Neuronal stem cell (in vitro differentiated cells): ENCODE results near the gene NXPH4.

Source experiments
- DNase-seq: peaks from one replicate; pipeline ENCODE4 v3.0.0-alpha.2; 2013; ENCODE audit warnings: low spot score
- H2AFZ ChIP-seq: one replicate; pipeline ENCODE4 v1.6.1; 2013; ENCODE audit warnings: mild to moderate bottlenecking, low read length, inconsistent platforms
- H2AK5ac ChIP-seq: 2 replicates; pipeline ENCODE4 v1.6.1; 2013; ENCODE audit warnings: low read depth, mild to moderate bottlenecking, inconsistent platforms, low read length, moderate library complexity, mixed read lengths
- H2BK120ac ChIP-seq: 2 replicates; pipeline ENCODE4 v1.6.1; 2013; ENCODE audit warnings: low read depth, mild to moderate bottlenecking, inconsistent platforms, low read length, moderate library complexity, mixed read lengths
- H2BK12ac ChIP-seq: one replicate; pipeline ENCODE4 v1.6.1; 2013; ENCODE audit warnings: low read length, inconsistent platforms
- H2BK15ac ChIP-seq: 2 replicates; pipeline ENCODE4 v1.6.1; 2013; ENCODE audit warnings: mild to moderate bottlenecking, low read length, inconsistent platforms, mixed read lengths
- H2BK5ac ChIP-seq: one replicate; pipeline ENCODE4 v1.6.1; 2013; ENCODE audit warnings: inconsistent platforms, mild to moderate bottlenecking, low read length, moderate library complexity
- H3K14ac ChIP-seq: one replicate; pipeline ENCODE4 v1.6.1; 2013; ENCODE audit warnings: low read length, inconsistent platforms
- H3K18ac ChIP-seq: 2 replicates; pipeline ENCODE4 v1.6.1; 2013; ENCODE audit warnings: low read length, inconsistent platforms
- H3K23ac ChIP-seq: 2 replicates; pipeline ENCODE4 v1.6.1; 2013; ENCODE audit warnings: low read depth, mild to moderate bottlenecking, mixed read lengths, low read length, inconsistent platforms; ENCODE audit not compliant: poor library complexity
- H3K27ac ChIP-seq: replicated peaks from 3 replicates; pipeline ENCODE4 v1.5.1; 2013; ENCODE audit warnings: low read length, inconsistent platforms
- H3K27me3 ChIP-seq, 3 experiments: 2 replicates each; pipeline ENCODE4 v1.6.1; 2013; ENCODE audit warnings: low read length in 3 of 3, mild to moderate bottlenecking in 2 of 3, inconsistent platforms in 1 of 3, low read depth in 1 of 3, mixed read lengths in 1 of 3, moderate library complexity in 1 of 3; ENCODE audit not compliant: control insufficient read depth in 3 of 3, insufficient read depth in 3 of 3
- H3K36me3 ChIP-seq, 2 donors: replicated peaks in 1 of 2; 2 replicates each; pipeline ENCODE4 v1.6.1; 2013; ENCODE audit warnings: low read length in 2 of 2; ENCODE audit not compliant: control insufficient read depth in 2 of 2, insufficient read depth in 2 of 2
- H3K4ac ChIP-seq: 2 replicates; pipeline ENCODE4 v1.6.1; 2013; ENCODE audit warnings: inconsistent platforms, mild to moderate bottlenecking, low read length, moderate library complexity
- H3K4me1 ChIP-seq, 2 donors: 1 replicate in 1 of 2; 2 replicates in 1 of 2; pipeline ENCODE4 v1.6.1; 2013; ENCODE audit warnings: low read length in 2 of 2, low read depth in 1 of 2; ENCODE audit not compliant: control insufficient read depth in 2 of 2, insufficient read depth in 1 of 2
- H3K4me2 ChIP-seq: one replicate; pipeline ENCODE4 v1.6.1; 2013; ENCODE audit warnings: mild to moderate bottlenecking, low read length, inconsistent platforms; ENCODE audit not compliant: insufficient read depth, poor library complexity, severe bottlenecking
- H3K4me3 ChIP-seq, 2 donors: 2 replicates each; pipeline ENCODE4 v1.5.1; 2013; ENCODE audit warnings: low read length in 2 of 2, mild to moderate bottlenecking in 2 of 2, inconsistent platforms in 1 of 2, moderate library complexity in 1 of 2
- H3K79me1 ChIP-seq: one replicate; pipeline ENCODE4 v1.6.1; 2013; ENCODE audit warnings: low read depth, mild to moderate bottlenecking, inconsistent platforms, low read length, moderate library complexity
- H3K9ac ChIP-seq: one replicate; pipeline ENCODE4 v1.6.1; 2013; ENCODE audit warnings: mild to moderate bottlenecking, low read depth, low read length, inconsistent platforms; ENCODE audit not compliant: poor library complexity
- H3K9me3 ChIP-seq, 2 donors: replicated peaks in 1 of 2; 2 replicates each; pipeline versions ENCODE3 to v1.6.1; 2013; ENCODE audit warnings: low read length in 2 of 2, mild to moderate bottlenecking in 2 of 2, inconsistent platforms in 1 of 2, low read depth in 1 of 2, mixed read lengths in 1 of 2, moderate library complexity in 1 of 2; ENCODE audit not compliant: control insufficient read depth in 2 of 2, insufficient read depth in 1 of 2
- H4K8ac ChIP-seq: one replicate; pipeline ENCODE4 v1.6.1; 2013; ENCODE audit warnings: low read depth, mild to moderate bottlenecking, inconsistent platforms, low read length, moderate library complexity
- H4K91ac ChIP-seq: one replicate; pipeline ENCODE4 v1.6.1; 2013; ENCODE audit warnings: low read length, low read depth, mild to moderate bottlenecking, inconsistent platforms; ENCODE audit not compliant: poor library complexity
- WGBS, 2 donors: extraction: QIAGEN DNeasy Blood & Tissue Kit; methylation state at CpG; one replicate each; pipeline ENCODE4 v1.1.7; 2013; ENCODE audit warnings: missing lambda C conversion rate in 2 of 2, mixed read lengths in 1 of 2; ENCODE audit not compliant: insufficient read length in 2 of 2, insufficient replicate concordance in 1 of 2; ENCODE audit errors: extremely low coverage in 2 of 2; 5-methylcytosine and 5-hydroxymethylcytosine counted together
- small RNA-seq: library from polyadenylated mRNA; stranded (forward); fragments of <200 nt; extraction: miRNeasy Mini kit (QIAGEN cat#:217004); gene quantifications from one replicate; pipeline ENCODE3, GENCODE V24; 2013; ENCODE audit not compliant: insufficient read depth

The NXPH4 gene

DNA sequence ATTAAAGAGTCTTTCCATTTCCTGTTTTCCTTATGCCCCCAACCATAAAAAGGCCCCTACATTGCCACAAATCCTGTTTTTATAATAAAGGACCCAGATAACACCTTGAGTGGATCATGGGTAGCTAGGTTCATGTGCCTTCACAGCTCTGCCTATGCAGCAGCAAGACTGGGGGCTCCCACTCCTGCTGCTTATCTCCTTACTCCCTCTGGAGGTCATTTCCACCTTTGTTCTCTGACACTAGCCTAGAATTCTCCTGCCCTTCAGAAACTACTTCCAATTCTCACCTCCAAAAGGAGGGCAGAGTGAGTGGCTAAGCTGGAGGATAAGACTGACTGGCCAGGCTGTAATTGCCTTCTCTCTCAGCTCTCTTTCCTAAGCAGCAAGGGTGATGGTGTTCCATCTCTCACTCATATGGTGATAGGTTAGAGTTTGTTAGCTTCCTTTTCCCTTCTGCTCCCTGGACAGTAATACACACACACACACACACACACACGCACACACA lies 54.4 kb downstream of the NXPH4 start:
- no peak overlapping the region for H2BK12ac ChIP-seq
- no peak overlapping the region for H3K18ac ChIP-seq
- H3K9ac ChIP-seq, result no peak overlapping the region
- H3K36me3 ChIP-seq, result peaks cover 18 to 70% of the 10 kb centered on the region in 2 donors
- H3K4me1 ChIP-seq, result no peaks in the 10 kb centered on the region
- H2AFZ ChIP-seq, result no peak overlapping the region
- no peak overlapping the region for H2AK5ac ChIP-seq
- H4K8ac ChIP-seq, result no peak overlapping the region
- H3K4me3 ChIP-seq, result no peak overlapping the region
- no peaks in the 10 kb centered on the region for H3K9me3 ChIP-seq
- no peak overlapping the region for H3K23ac ChIP-seq
- no peak overlapping the region for H3K4me2 ChIP-seq
- WGBS, 2 donors, result no CpG with 5 or more reads among the region's 1 CpG
- no peak overlapping the region for H2BK120ac ChIP-seq
- H4K91ac ChIP-seq, result no peak overlapping the region
- no peak overlapping the region for H2BK5ac ChIP-seq
- DNase-seq, result no peak
- H3K14ac ChIP-seq, result no peak overlapping the region
- no peak overlapping the region for H3K27ac ChIP-seq
- H3K79me1 ChIP-seq, result no peaks in the 10 kb centered on the region
- no peaks in the 10 kb centered on the region for H3K27me3 ChIP-seq
- no peak overlapping the region for H3K4ac ChIP-seq
- H2BK15ac ChIP-seq, result no peak overlapping the region

DNA sequence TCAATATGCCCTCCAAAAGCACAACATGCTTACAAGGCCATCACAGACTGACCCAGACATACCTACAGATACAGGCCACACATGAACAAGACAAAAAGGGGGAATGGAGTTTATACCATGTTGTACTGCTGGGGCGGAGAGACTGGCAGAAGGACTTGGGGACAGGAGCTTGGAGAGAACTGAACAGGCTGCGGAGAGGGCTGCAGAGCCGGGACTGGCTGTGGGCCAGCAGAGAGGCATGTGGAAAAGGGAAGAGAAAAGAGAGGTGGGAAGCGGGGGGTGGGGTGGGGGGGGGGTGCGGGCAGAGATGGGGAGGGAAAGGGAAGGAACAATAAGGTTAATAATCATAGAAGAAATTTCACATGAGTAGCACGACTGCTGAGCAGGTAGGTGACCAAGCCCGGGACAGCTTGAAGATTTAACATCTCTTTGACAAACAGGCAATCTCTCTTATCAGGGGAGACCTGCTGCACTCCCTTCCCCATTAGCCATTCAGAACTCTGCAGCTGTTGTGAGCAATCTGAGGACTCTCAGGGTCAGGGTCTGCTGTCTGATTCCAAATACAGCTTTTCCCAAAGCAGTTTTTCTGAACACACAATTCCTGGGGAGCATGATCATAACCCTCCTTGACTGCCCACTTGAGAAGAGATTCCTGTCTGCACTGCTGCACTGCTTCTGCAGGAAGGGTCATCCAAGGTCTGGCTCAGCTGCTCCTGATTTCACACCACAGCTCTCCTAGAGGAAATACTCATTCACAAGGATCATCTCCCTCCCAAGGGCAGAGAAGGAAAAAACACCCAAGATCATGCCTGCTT lies 56.0 kb downstream of the NXPH4 start:
- Histone ChIP-seq H3K23ac (no peak overlapping the region), H2AK5ac (no peak overlapping the region), H3K36me3 (peaks cover 15 to 65% of the 10 kb centered on the region in 2 donors), H2BK12ac (no peak overlapping the region), H3K4me2 (no peak overlapping the region), H4K8ac (no peak overlapping the region), H4K91ac (no peak overlapping the region), H3K4me1 (no peaks in the 10 kb centered on the region), H3K9ac (no peak overlapping the region), H3K4ac (no peak overlapping the region), H2BK120ac (no peak overlapping the region), H3K79me1 (no peaks in the 10 kb centered on the region), H3K14ac (no peak overlapping the region), H3K18ac (no peak overlapping the region), H3K9me3 (no peaks in the 10 kb centered on the region), H3K27ac (no peak overlapping the region), H2BK15ac (no peak overlapping the region), H3K27me3 (no peaks in the 10 kb centered on the region), H2BK5ac (no peak overlapping the region), H3K4me3 (no peak overlapping the region), H2AFZ (no peak overlapping the region)
- DNase-seq, result no peak
- WGBS, 2 donors, result no CpG with 5 or more reads among the region's 7 CpGs

DNA sequence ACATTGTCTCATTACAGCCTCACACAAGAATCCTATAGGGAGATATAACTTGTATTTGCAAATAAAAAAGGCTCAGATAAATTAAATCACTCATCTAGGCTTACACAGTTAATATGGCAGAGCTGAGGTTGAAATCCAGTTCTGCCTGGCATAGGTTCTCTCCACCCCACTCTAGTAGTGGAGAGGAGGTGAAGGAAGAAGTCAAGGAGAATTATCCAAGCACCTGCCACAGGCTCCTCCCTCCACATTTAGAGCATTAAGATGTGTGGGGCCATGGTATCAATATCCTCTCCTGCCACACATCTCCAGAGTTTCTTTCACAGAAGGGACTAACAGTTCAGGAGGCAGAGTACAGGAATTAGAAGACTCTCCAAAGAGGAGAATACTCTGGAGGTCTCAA lies 56.9 kb downstream of the NXPH4 start:
- Histone ChIP-seq H3K14ac (no peak overlapping the region), H2AFZ (no peak overlapping the region), H3K79me1 (no peaks in the 10 kb centered on the region), H2BK12ac (no peak overlapping the region), H3K4ac (no peak overlapping the region), H3K23ac (no peak overlapping the region), H3K36me3 (peaks cover 13 to 65% of the 10 kb centered on the region in 2 donors), H3K9me3 (no peaks in the 10 kb centered on the region), H3K4me2 (no peak overlapping the region), H3K27me3 (no peaks in the 10 kb centered on the region), H3K18ac (no peak overlapping the region), H3K27ac (no peak overlapping the region), H2BK120ac (no peak overlapping the region), H3K9ac (no peak overlapping the region), H2BK5ac (no peak overlapping the region), H4K91ac (no peak overlapping the region), H2AK5ac (no peak overlapping the region), H2BK15ac (no peak overlapping the region), H4K8ac (no peak overlapping the region), H3K4me3 (no peak overlapping the region), H3K4me1 (no peaks in the 10 kb centered on the region)
- DNase-seq, result no peak

Small RNA genes within 50 kb of the gene (small RNA-seq; reads per million reads assigned to genes)
- gene MIR1228, result 2.8 reads per million
